ENCODE results near the gene SPEN. TPM values are rescaled to one million over a fixed set of nuclear protein-coding genes. Genes with fewer than 3 reads are reported as not detected.
A peak's percentile ranks its signal among the peaks of the same experiment; 100 is the strongest.
"Not testable (repeated sequence)": the region's sequence is repeated elsewhere in the genome, so short reads cannot be mapped to it uniquely, and the experiment has no call there.

The SPEN gene
- total and polyA plus RNA-seq, 2 donors = 11.4 to 16.3 TPM

- H3K27me3 ChIP-seq (ENCODE audit: control insufficient read depth in 2 of 2, insufficient read depth in 1 of 2, low read length in 1 of 2) = peaks cover 0 to 12% of the 10 kb centered on the region in 2 donors
- no peaks in the 10 kb centered on the region for H3K36me3 ChIP-seq (ENCODE audit: control insufficient read depth in 2 of 2, insufficient read depth in 2 of 2, low read length in 1 of 2)
- H3K4me1 ChIP-seq (ENCODE audit: control insufficient read depth in 2 of 2, insufficient read depth in 2 of 2, low read length in 2 of 2) = peaks cover 9 to 23% of the 10 kb centered on the region in 2 donors
- peaks cover 0 to 7% of the 10 kb centered on the region in 2 donors for H3K9me3 ChIP-seq (ENCODE audit: control insufficient read depth in 2 of 2, insufficient read depth in 1 of 2, low read length in 1 of 2)
- 21% methylated on average over 62 of the region's 62 CpGs for WGBS
- peak overlapping the region; percentile 23 to 42 for H3K4me3 ChIP-seq (ENCODE audit: low read length in 2 of 2)
- peak in 4 of 9 donors; percentile 14 to 60 (median 32) for DNase-seq (ENCODE audit: low read depth in 6 of 9, low spot score in 9 of 9)
- H3K27ac ChIP-seq (ENCODE audit: low read depth in 1 of 2, low read length in 1 of 2) = peak overlapping the region; percentile 67 to 74
Measured at GRCh38 chr1:15836772-15837669, 10.5 kb upstream of the SPEN start.

- 96% methylated on average over 7 of the region's 7 CpGs for WGBS
- H3K27ac ChIP-seq (ENCODE audit: low read depth in 1 of 2, low read length in 1 of 2) = no peak overlapping the region
- no peak overlapping the region for H3K4me3 ChIP-seq (ENCODE audit: low read length in 2 of 2)
- peaks cover 0 to 12% of the 10 kb centered on the region in 2 donors for H3K27me3 ChIP-seq (ENCODE audit: control insufficient read depth in 2 of 2, insufficient read depth in 1 of 2, low read length in 1 of 2)
- H3K9me3 ChIP-seq (ENCODE audit: control insufficient read depth in 2 of 2, insufficient read depth in 1 of 2, low read length in 1 of 2) = peaks cover 0 to 7% of the 10 kb centered on the region in 2 donors
- no peaks in the 10 kb centered on the region for H3K36me3 ChIP-seq (ENCODE audit: control insufficient read depth in 2 of 2, insufficient read depth in 2 of 2, low read length in 1 of 2)
- H3K4me1 ChIP-seq (ENCODE audit: control insufficient read depth in 2 of 2, insufficient read depth in 2 of 2, low read length in 2 of 2) = peaks cover 7 to 19% of the 10 kb centered on the region in 2 donors
- DNase-seq (ENCODE audit: low read depth in 6 of 9, low spot score in 9 of 9) = no peak
Measured at GRCh38 chr1:15837931-15838330, 9.6 kb upstream of the SPEN start.

GRCh38 chr1:15838721-15839120, 8.8 kb upstream of the SPEN start:
- H3K4me1 ChIP-seq (ENCODE audit: control insufficient read depth in 2 of 2, insufficient read depth in 2 of 2, low read length in 2 of 2) = peaks cover 0 to 13% of the 10 kb centered on the region in 2 donors
- H3K27ac ChIP-seq (ENCODE audit: low read depth in 1 of 2, low read length in 1 of 2) = no peak overlapping the region
- no peak for DNase-seq (ENCODE audit: low read depth in 6 of 9, low spot score in 9 of 9)
- WGBS = 98% methylated on average over 4 of the region's 4 CpGs
- peaks cover 0 to 12% of the 10 kb centered on the region in 2 donors for H3K27me3 ChIP-seq (ENCODE audit: control insufficient read depth in 2 of 2, insufficient read depth in 1 of 2, low read length in 1 of 2)
- no peaks in the 10 kb centered on the region for H3K36me3 ChIP-seq (ENCODE audit: control insufficient read depth in 2 of 2, insufficient read depth in 2 of 2, low read length in 1 of 2)
- peaks cover 0 to 7% of the 10 kb centered on the region in 2 donors for H3K9me3 ChIP-seq (ENCODE audit: control insufficient read depth in 2 of 2, insufficient read depth in 1 of 2, low read length in 1 of 2)
- no peak overlapping the region for H3K4me3 ChIP-seq (ENCODE audit: low read length in 2 of 2)

GRCh38 chr1:15843826-15844572, 3.5 kb upstream of the SPEN start:
- H3K36me3 ChIP-seq (ENCODE audit: control insufficient read depth in 2 of 2, insufficient read depth in 2 of 2, low read length in 1 of 2) = no peaks in the 10 kb centered on the region
- H3K9me3 ChIP-seq (ENCODE audit: control insufficient read depth in 2 of 2, insufficient read depth in 1 of 2, low read length in 1 of 2) = no peaks in the 10 kb centered on the region
- H3K4me1 ChIP-seq (ENCODE audit: control insufficient read depth in 2 of 2, insufficient read depth in 2 of 2, low read length in 2 of 2) = peaks cover 8 to 19% of the 10 kb centered on the region in 2 donors
- DNase-seq (ENCODE audit: low read depth in 6 of 9, low spot score in 9 of 9) = no peak
- H3K4me3 ChIP-seq (ENCODE audit: low read length in 2 of 2) = no peak overlapping the region
- no peaks in the 10 kb centered on the region for H3K27me3 ChIP-seq (ENCODE audit: control insufficient read depth in 2 of 2, insufficient read depth in 1 of 2, low read length in 1 of 2)
- peak overlapping the region in 1 of 2 donors; percentile 5 for H3K27ac ChIP-seq (ENCODE audit: low read depth in 1 of 2, low read length in 1 of 2)
- 61% methylated on average over 3 of the region's 3 CpGs for WGBS

- not testable (repeated sequence) for H3K4me3 ChIP-seq (ENCODE audit: low read length in 2 of 2); H3K36me3 ChIP-seq (ENCODE audit: control insufficient read depth in 2 of 2, insufficient read depth in 2 of 2, low read length in 1 of 2); H3K27ac ChIP-seq (ENCODE audit: low read depth in 1 of 2, low read length in 1 of 2); DNase-seq (ENCODE audit: low read depth in 6 of 9, low spot score in 9 of 9); H3K9me3 ChIP-seq (ENCODE audit: control insufficient read depth in 2 of 2, insufficient read depth in 1 of 2, low read length in 1 of 2); H3K27me3 ChIP-seq (ENCODE audit: control insufficient read depth in 2 of 2, insufficient read depth in 1 of 2, low read length in 1 of 2)
- peaks cover 12 to 29% of the 10 kb centered on the region in 2 donors for H3K4me1 ChIP-seq (ENCODE audit: control insufficient read depth in 2 of 2, insufficient read depth in 2 of 2, low read length in 2 of 2)
- WGBS = 97% methylated on average over 11 of the region's 11 CpGs
Measured at GRCh38 chr1:15846056-15846455, 1.5 kb upstream of the SPEN start.

GRCh38 chr1:15847893-15848142, 311 bp downstream of the SPEN start:
- Histone ChIP-seq H3K4me3 (ENCODE audit: low read length in 2 of 2) (peak overlapping the region; percentile 50 to 64), H3K9me3 (ENCODE audit: control insufficient read depth in 2 of 2, insufficient read depth in 1 of 2, low read length in 1 of 2) (no peaks in the 10 kb centered on the region), H3K27me3 (ENCODE audit: control insufficient read depth in 2 of 2, insufficient read depth in 1 of 2, low read length in 1 of 2) (no peaks in the 10 kb centered on the region), H3K4me1 (ENCODE audit: control insufficient read depth in 2 of 2, insufficient read depth in 2 of 2, low read length in 2 of 2) (peaks cover 12 to 36% of the 10 kb centered on the region in 2 donors), H3K36me3 (ENCODE audit: control insufficient read depth in 2 of 2, insufficient read depth in 2 of 2, low read length in 1 of 2) (peaks cover 0 to 2% of the 10 kb centered on the region in 2 donors), H3K27ac (ENCODE audit: low read depth in 1 of 2, low read length in 1 of 2) (peak overlapping the region; percentile 86 to 96)
- DNase-seq (ENCODE audit: low read depth in 6 of 9, low spot score in 9 of 9) = peak in 1 of 9 donors; percentile 45
- WGBS = under 1% methylated on average over 34 of the region's 34 CpGs

GRCh38 chr1:15848143-15848928, 829 bp downstream of the SPEN start:
- under 1% methylated on average over 104 of the region's 104 CpGs for WGBS
- no peaks in the 10 kb centered on the region for H3K27me3 ChIP-seq (ENCODE audit: control insufficient read depth in 2 of 2, insufficient read depth in 1 of 2, low read length in 1 of 2)
- peaks cover 0 to 4% of the 10 kb centered on the region in 2 donors for H3K36me3 ChIP-seq (ENCODE audit: control insufficient read depth in 2 of 2, insufficient read depth in 2 of 2, low read length in 1 of 2)
- H3K4me3 ChIP-seq (ENCODE audit: low read length in 2 of 2) = peak overlapping the region; percentile 64 to 75
- DNase-seq (ENCODE audit: low read depth in 6 of 9, low spot score in 9 of 9) = peak in 5 of 9 donors; percentile 34 to 69 (median 41)
- peak overlapping the region; percentile 88 to 96 for H3K27ac ChIP-seq (ENCODE audit: low read depth in 1 of 2, low read length in 1 of 2)
- no peaks in the 10 kb centered on the region for H3K9me3 ChIP-seq (ENCODE audit: control insufficient read depth in 2 of 2, insufficient read depth in 1 of 2, low read length in 1 of 2)
- peaks cover 12 to 38% of the 10 kb centered on the region in 2 donors for H3K4me1 ChIP-seq (ENCODE audit: control insufficient read depth in 2 of 2, insufficient read depth in 2 of 2, low read length in 2 of 2)

- H3K36me3 ChIP-seq (ENCODE audit: control insufficient read depth in 2 of 2, insufficient read depth in 2 of 2, low read length in 1 of 2) = peaks cover 0 to 6% of the 10 kb centered on the region in 2 donors
- no peaks in the 10 kb centered on the region for H3K9me3 ChIP-seq (ENCODE audit: control insufficient read depth in 2 of 2, insufficient read depth in 1 of 2, low read length in 1 of 2)
- H3K4me3 ChIP-seq (ENCODE audit: low read length in 2 of 2) = peak overlapping the region; percentile 64 to 75
- no peaks in the 10 kb centered on the region for H3K27me3 ChIP-seq (ENCODE audit: control insufficient read depth in 2 of 2, insufficient read depth in 1 of 2, low read length in 1 of 2)
- H3K4me1 ChIP-seq (ENCODE audit: control insufficient read depth in 2 of 2, insufficient read depth in 2 of 2, low read length in 2 of 2) = peaks cover 12 to 38% of the 10 kb centered on the region in 2 donors
- DNase-seq (ENCODE audit: low read depth in 6 of 9, low spot score in 9 of 9) = peak in 7 of 9 donors; percentile 57 to 84 (median 69)
- WGBS = under 1% methylated on average over 44 of the region's 44 CpGs
- peak overlapping the region; percentile 88 to 96 for H3K27ac ChIP-seq (ENCODE audit: low read depth in 1 of 2, low read length in 1 of 2)
Measured at GRCh38 chr1:15848929-15849774, 1.6 kb downstream of the SPEN start.
